IMR-90 (cell line): ENCODE data around the gene MTHFD2L. TPM values are rescaled to one million over a fixed set of nuclear protein-coding genes. Genes with fewer than 3 reads are reported as not detected.

Experiments
- ATAC-seq: fragments of 200-7000 bp; cut with Tn5 transposase; 2 replicates; pipeline ENCODE4 v1.9.1; 2020; ENCODE audit warnings: low read depth, mild to moderate bottlenecking, moderate library complexity
- BruUV-seq: library from RNA; stranded (reverse); fragments of 400-500 nt; replicated peaks from 2 replicates; lab custom pipeline; 2021; lab: Mats Ljungman, UMichigan
- CTCF ChIA-PET: fragments of 300-600 bp; formaldehyde crosslinking; extraction: SDS; loops from one replicate; lab custom pipeline; 2021; ENCODE audit warnings: antibody characterized with exemption; lab: Yijun Ruan, JAX
- POLR2A ChIA-PET: fragments of 300-600 bp; sonication (Branson Sonifier 250); formaldehyde crosslinking; loops from one replicate; lab custom pipeline; 2022; ENCODE audit warnings: antibody characterized with exemption; ENCODE audit not compliant: unreplicated experiment; lab: Charles Lee
- DNase-seq: peaks from one replicate; pipeline ENCODE4 v3.0.0; 2013
- H2AFZ ChIP-seq: replicated peaks from 2 replicates; pipeline ENCODE3; 2013; ENCODE audit warnings: low read length, mild to moderate bottlenecking; ENCODE audit not compliant: poor library complexity
- H2AK5ac ChIP-seq: 2 replicates; pipeline ENCODE4 v1.6.1; 2013; ENCODE audit warnings: low read depth, low read length, inconsistent platforms
- H2AK9ac ChIP-seq: replicated peaks from 2 replicates; pipeline ENCODE3; 2013; ENCODE audit warnings: mild to moderate bottlenecking, low read depth, low read length, moderate library complexity; ENCODE audit not compliant: poor library complexity
- H2BK120ac ChIP-seq: 2 replicates; pipeline ENCODE4 v1.6.1; 2013; ENCODE audit warnings: low read depth, low read length, inconsistent platforms
- H2BK15ac ChIP-seq: 3 replicates; pipeline ENCODE4 v1.6.1; 2013; ENCODE audit warnings: low read depth, low read length, inconsistent platforms
- H2BK20ac ChIP-seq: 2 replicates; pipeline ENCODE4 v1.6.1; 2013; ENCODE audit warnings: low read depth, mild to moderate bottlenecking, inconsistent platforms, low read length, moderate library complexity
- H2BK5ac ChIP-seq: 2 replicates; pipeline ENCODE4 v1.6.1; 2013; ENCODE audit warnings: mild to moderate bottlenecking, low read depth, low read length, inconsistent platforms; ENCODE audit not compliant: poor library complexity, severe bottlenecking
- H3K14ac ChIP-seq: replicated peaks from 2 replicates; pipeline ENCODE4 v1.6.1; 2013; ENCODE audit warnings: low read depth, low read length, inconsistent platforms
- H3K18ac ChIP-seq: 2 replicates; pipeline ENCODE4 v1.6.1; 2013; ENCODE audit warnings: low read depth, low read length, control low read depth
- H3K23ac ChIP-seq: 2 replicates; pipeline ENCODE4 v1.6.1; 2013; ENCODE audit warnings: low read depth, low read length, inconsistent platforms
- H3K27ac ChIP-seq: 2 replicates; pipeline ENCODE4 v1.5.1; 2013; ENCODE audit warnings: mild to moderate bottlenecking, control low read depth, low read length; ENCODE audit not compliant: insufficient read depth
- H3K27me3 ChIP-seq: 2 replicates; pipeline ENCODE4 v1.6.1; 2013; ENCODE audit warnings: low read length; ENCODE audit not compliant: control insufficient read depth, insufficient read depth
- H3K36me3 ChIP-seq: 2 replicates; pipeline ENCODE4 v1.6.1; 2013; ENCODE audit warnings: low read length, mixed read lengths; ENCODE audit not compliant: control insufficient read depth, insufficient read depth
- H3K4ac ChIP-seq: 2 replicates; pipeline ENCODE4 v1.6.1; 2013; ENCODE audit warnings: low read depth, low read length, inconsistent platforms
- H3K4me1 ChIP-seq: 2 replicates; pipeline ENCODE4 v1.6.1; 2013; ENCODE audit warnings: low read length, mixed read lengths; ENCODE audit not compliant: control insufficient read depth, insufficient read depth
- H3K4me2 ChIP-seq: 2 replicates; pipeline ENCODE4 v1.6.1; 2013; ENCODE audit warnings: low read depth, mild to moderate bottlenecking, control low read depth, low read length, moderate library complexity
- H3K4me3 ChIP-seq: 2 replicates; pipeline ENCODE4 v1.5.1; 2013; ENCODE audit warnings: low read depth, mild to moderate bottlenecking, control low read depth, low read length, moderate library complexity; ENCODE audit not compliant: insufficient read depth
- H3K56ac ChIP-seq: 2 replicates; pipeline ENCODE4 v1.6.1; 2013; ENCODE audit warnings: low read length, inconsistent platforms; ENCODE audit not compliant: insufficient read depth; ENCODE audit errors: extremely low read depth
- H3K79me1 ChIP-seq, 2 experiments: 2 replicates each; pipeline ENCODE4 v1.6.1; 2013; ENCODE audit warnings: low read length in 2 of 2, inconsistent platforms in 1 of 2, low read depth in 1 of 2
- H3K9ac ChIP-seq: 2 replicates; pipeline ENCODE4 v1.6.1; 2013; ENCODE audit warnings: low read depth, low read length, control low read depth
- H3K9me1 ChIP-seq: 2 replicates; pipeline ENCODE4 v1.6.1; 2013; ENCODE audit warnings: low read length, inconsistent platforms; ENCODE audit not compliant: insufficient read depth
- H3K9me3 ChIP-seq: 2 replicates; pipeline ENCODE4 v1.6.1; 2013; ENCODE audit warnings: low read length; ENCODE audit not compliant: control insufficient read depth, insufficient read depth
- H4K20me1 ChIP-seq: 2 replicates; pipeline ENCODE4 v1.6.1; 2013; ENCODE audit warnings: low read length, inconsistent platforms; ENCODE audit not compliant: insufficient read depth
- H4K5ac ChIP-seq: 2 replicates; pipeline ENCODE4 v1.6.1; 2013; ENCODE audit warnings: mild to moderate bottlenecking, low read depth, low read length, control low read depth
- H4K8ac ChIP-seq, 2 experiments: 2 replicates each; pipeline ENCODE4 v1.6.1; 2013; ENCODE audit warnings: low read depth in 2 of 2, low read length in 2 of 2, control low read depth in 1 of 2, inconsistent platforms in 1 of 2
- H4K91ac ChIP-seq: 2 replicates; pipeline ENCODE4 v1.6.1; 2013; ENCODE audit warnings: low read depth, low read length, inconsistent platforms; ENCODE audit not compliant: insufficient read depth
- BHLHE40 ChIP-seq: fragments of 150-350 bp; IDR thresholded peaks from 2 replicates; pipeline ENCODE4 v1.6.1; 2016; ENCODE audit warnings: mild to moderate bottlenecking, low read depth, low read length
- CEBPB ChIP-seq: IDR thresholded peaks from 2 replicates; pipeline ENCODE4 v1.6.1; 2012; ENCODE audit warnings: low read depth, low read length, improper control_type of control experiment
- FOS ChIP-seq: fragments of 150-350 bp; IDR thresholded peaks from 2 replicates; pipeline ENCODE4 v1.6.1; 2016; ENCODE audit warnings: low read depth, low read length
- MAFK ChIP-seq: IDR thresholded peaks from 2 replicates; pipeline ENCODE4 v1.6.1; 2012; ENCODE audit warnings: low read depth, low read length, improper control_type of control experiment
- MXI1 ChIP-seq: IDR thresholded peaks from 2 replicates; pipeline ENCODE4 v1.6.1; 2012; ENCODE audit warnings: low read depth, mild to moderate bottlenecking, low read length, moderate library complexity, borderline replicate concordance
- NFE2L2 ChIP-seq: fragments of 150-350 bp; IDR thresholded peaks from 2 replicates; pipeline ENCODE4 v1.6.1; 2016; ENCODE audit warnings: low read depth, mild to moderate bottlenecking, low read length
- POLR2A ChIP-seq: IDR thresholded peaks from 2 replicates; pipeline ENCODE4 v1.6.1; 2012; ENCODE audit warnings: mild to moderate bottlenecking, low read depth, low read length
- RFX5 ChIP-seq: IDR thresholded peaks from 2 replicates; pipeline ENCODE4 v1.8.0; 2012; ENCODE audit warnings: low read depth, mild to moderate bottlenecking, low read length, moderate library complexity
- WGBS, 2 experiments: methylation state at CpG; one replicate each; pipeline versions ENCODE4 v1.1.5 to v1.1.7; 2013; ENCODE audit warnings: missing lambda C conversion rate in 2 of 2; ENCODE audit not compliant: insufficient read length in 1 of 2; ENCODE audit errors: extremely low coverage in 2 of 2; 5-methylcytosine and 5-hydroxymethylcytosine counted together
- dilution Hi-C: fragments of 300-500 bp; cut with HindIII; formaldehyde crosslinking; loops from one replicate; pipeline ENCODE4 v1.14.3; 2018; ENCODE audit warnings: low sequenced_read_pairs; ENCODE audit not compliant: unreplicated experiment
- in situ Hi-C: fragments of 300-500 bp; cut with MboI; formaldehyde crosslinking; loops from 3 replicates; pipeline ENCODE4 v1.14.3; 2019; ENCODE audit warnings: low sequenced_read_pairs, inconsistent platforms, mixed read lengths
- intact Hi-C: fragments of 100-400 bp; cut with micrococcal nuclease; formaldehyde crosslinking; loops from 2 replicates; pipeline ENCODE4 v1.10.0; 2022
- polyA plus RNA-seq, 3 experiments: library from polyadenylated mRNA; depleted of rRNA; stranded (reverse); fragments of >200 nt; gene quantifications; 2 replicates each; pipeline ENCODE4 v1.2.3, GENCODE V29; 2012; ENCODE audit warnings: low replicate concordance in 1 of 3
- total RNA-seq: library from RNA; depleted of rRNA; stranded (reverse); fragments of >200 nt; gene quantifications from 2 replicates; pipeline ENCODE4 v1.2.3, GENCODE V29; 2012

Gene MTHFD2L
- total and polyA plus RNA-seq, 2 of the 4 experiments (the other 2 are of a cell fraction), result 2.8 to 4.3 TPM

GRCh38 chr4:74117024-74117534 lies 40.8 kb upstream of the MTHFD2L start:
- H2BK120ac ChIP-seq, result no peak overlapping the region
- H3K4me2 ChIP-seq, result peak overlapping the region; percentile 38; the same call in 1 of the 2 replicates
- no peak overlapping the region for H2BK20ac ChIP-seq
- H3K56ac ChIP-seq, result no peak overlapping the region
- H3K9me3 ChIP-seq, result no peaks in the 10 kb centered on the region
- no peak overlapping the region for H3K9ac ChIP-seq
- H3K36me3 ChIP-seq, result no peaks in the 10 kb centered on the region
- H3K14ac ChIP-seq, result no peak overlapping the region
- no peaks in the 10 kb centered on the region for H3K79me1 ChIP-seq
- H3K27me3 ChIP-seq, result no peaks in the 10 kb centered on the region
- DNase-seq (peak; percentile 98), ATAC-seq (peak; percentile 76)
- H4K8ac ChIP-seq, result no peak overlapping the region
- intact Hi-C loops, result no loop called here
- H3K4me3 ChIP-seq, result no peak overlapping the region
- no peak overlapping the region for H2AK5ac ChIP-seq
- BruUV-seq, result no TSS peak
- peaks cover 2% of the 10 kb centered on the region; the same call in 1 of the 2 replicates for H3K9me1 ChIP-seq
- no peak overlapping the region for H2BK5ac ChIP-seq
- peaks cover 5% of the 10 kb centered on the region for H3K4me1 ChIP-seq
- no peak overlapping the region for H4K5ac ChIP-seq
- no peak overlapping the region for H2AK9ac ChIP-seq
- in situ Hi-C loops, result loop anchor here (10.0 to 25.0 kb wide), 2 partner anchors 452 to 805 kb away; no protein-coding TSS in a partner anchor
- no peak overlapping the region for H4K91ac ChIP-seq
- H3K18ac ChIP-seq, result no peak overlapping the region
- no peak overlapping the region for H3K23ac ChIP-seq
- H2AFZ ChIP-seq, result no peak overlapping the region
- H3K27ac ChIP-seq, result no peak overlapping the region
- ChIA-PET POLR2A (no interaction called here), CTCF (interaction anchor here (0.7 to 1.4 kb wide), 3 partner anchors 18 to 776 kb away, joined by 3 to 5 read pairs (median 4); no protein-coding TSS in a partner anchor)
- H2BK15ac ChIP-seq, result no peak overlapping the region
- no peaks in the 10 kb centered on the region for H4K20me1 ChIP-seq
- WGBS, 2 experiments, result 36% methylated on average over 2 of the region's 3 CpGs; no CpG with 5 or more reads in 1 of the 2 experiments
- H3K4ac ChIP-seq, result no peak overlapping the region
- TF ChIP-seq MAFK (0 out of 2 replicates have a peak, but pooled peaks have one; percentile 9), FOS (peak; percentile 93), RFX5 (peak; percentile 85), BHLHE40 (peak; percentile 60; the same call in 1 of the 2 replicates), POLR2A (no peak), CEBPB (peak; percentile 13; the same call in 1 of the 2 replicates), MXI1 (no peak), NFE2L2 (0 out of 2 replicates have a peak, but pooled peaks have one; percentile 15)
- dilution Hi-C loops, result no loop called here
